Thoracic aorta (tissue), 2 donors: Measurements from ENCODE around the gene MYBPHL. TPM values are rescaled to one million over a fixed set of nuclear protein-coding genes. Genes with fewer than 3 reads are reported as not detected.

Experiments used
- ATAC-seq: fragments of 150-250 bp; one replicate; pipeline ENCODE4 v1.8.0; 2017; ENCODE audit warnings: low read depth; ENCODE audit not compliant: insufficient number of reproducible peaks, low FRiP score
- DNase-seq: peaks from one replicate; pipeline ENCODE4 v3.0.0-alpha.2; 2020; ENCODE audit warnings: low spot score
- H3K27ac ChIP-seq, 2 donors: fragments of 200-600 bp; sonication (generic); 1 replicate in 1 of 2; 2 replicates in 1 of 2; pipeline ENCODE4 v1.5.1; 2016; ENCODE audit warnings: mild to moderate bottlenecking in 2 of 2, moderate library complexity in 2 of 2
- H3K27me3 ChIP-seq: fragments of 200-600 bp; sonication (generic); replicated peaks from 2 replicates; pipeline ENCODE4 v1.6.0; 2016; ENCODE audit warnings: mild to moderate bottlenecking; ENCODE audit not compliant: insufficient read depth
- H3K36me3 ChIP-seq: fragments of 200-600 bp; sonication (generic); one replicate; pipeline ENCODE4 v1.5.1; 2016
- H3K4me1 ChIP-seq, 2 donors: fragments of 200-600 bp; sonication (generic); 1 replicate in 1 of 2; 2 replicates in 1 of 2; pipeline versions ENCODE4 v1.5.1 to v1.6.0; 2016; ENCODE audit warnings: low read depth in 2 of 2, mild to moderate bottlenecking in 1 of 2; ENCODE audit not compliant: control insufficient read depth in 1 of 2
- H3K4me3 ChIP-seq: fragments of 200-600 bp; sonication (generic); 2 replicates; pipeline ENCODE4 v1.5.1; 2016; ENCODE audit warnings: mild to moderate bottlenecking
- H3K9me3 ChIP-seq: fragments of 200-600 bp; sonication (generic); 2 replicates; pipeline ENCODE4 v1.5.1; 2016
- CTCF ChIP-seq: fragments of 200-600 bp; sonication (generic); IDR thresholded peaks from one replicate; pipeline ENCODE4 v1.5.1; 2019; ENCODE audit warnings: antibody characterized with exemption
- total RNA-seq, 2 donors: library from RNA; depleted of rRNA; stranded (reverse); fragments of >200 nt; gene quantifications; one replicate each; pipeline versions ENCODE4 v1.1.0 to v1.2.3, GENCODE V29; 2016

Gene MYBPHL
- total RNA-seq, 2 donors from 2014 or later = 1.1 TPM; not detected in 1

DNA sequence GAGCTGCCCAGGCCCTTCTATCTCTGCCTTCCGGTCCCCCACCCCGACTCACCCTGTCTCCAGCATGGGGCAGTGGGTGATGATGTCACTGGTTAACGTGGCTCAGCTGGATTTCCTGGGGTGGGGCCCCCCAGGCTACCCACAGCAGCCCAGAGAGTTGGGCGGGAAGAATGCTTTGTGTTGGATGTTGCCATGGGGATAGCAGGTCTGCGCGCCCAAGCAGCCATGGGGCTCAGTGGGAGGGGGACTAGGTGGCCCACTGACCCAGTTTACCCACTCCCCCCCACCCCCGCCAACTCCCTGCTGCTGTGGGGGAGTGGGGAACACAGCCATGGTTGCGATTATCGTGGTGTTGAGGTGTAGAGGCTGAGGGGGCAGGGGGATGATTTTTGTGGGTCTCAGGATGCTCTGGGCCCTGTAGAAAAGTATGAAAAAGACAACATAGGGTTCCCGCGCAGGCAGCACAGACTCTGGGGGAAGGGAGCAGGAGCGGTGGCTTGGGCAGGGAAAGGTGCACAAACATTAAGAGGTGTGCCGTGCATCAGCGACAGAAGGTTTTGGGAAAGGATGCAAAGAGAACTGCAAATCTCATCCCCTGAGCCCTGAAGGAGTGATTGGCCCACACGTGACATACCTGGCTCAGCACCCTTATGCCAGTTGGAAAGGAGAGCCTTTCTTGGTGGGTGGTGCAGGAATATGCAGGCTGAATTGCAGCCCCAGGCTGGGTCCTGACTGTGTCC lies 49.0 kb downstream of the MYBPHL start:
- no peaks in the 10 kb centered on the region for H3K36me3 ChIP-seq
- H3K9me3 ChIP-seq = no peaks in the 10 kb centered on the region
- no peaks in the 10 kb centered on the region for H3K27me3 ChIP-seq
- H3K4me3 ChIP-seq = no peak overlapping the region
- TF ChIP-seq CTCF = no peak
- H3K27ac ChIP-seq = no peak overlapping the region
- ATAC-seq (no peak), DNase-seq (no peak)
- H3K4me1 ChIP-seq = peaks cover 5 to 18% of the 10 kb centered on the region in 2 donors

DNA sequence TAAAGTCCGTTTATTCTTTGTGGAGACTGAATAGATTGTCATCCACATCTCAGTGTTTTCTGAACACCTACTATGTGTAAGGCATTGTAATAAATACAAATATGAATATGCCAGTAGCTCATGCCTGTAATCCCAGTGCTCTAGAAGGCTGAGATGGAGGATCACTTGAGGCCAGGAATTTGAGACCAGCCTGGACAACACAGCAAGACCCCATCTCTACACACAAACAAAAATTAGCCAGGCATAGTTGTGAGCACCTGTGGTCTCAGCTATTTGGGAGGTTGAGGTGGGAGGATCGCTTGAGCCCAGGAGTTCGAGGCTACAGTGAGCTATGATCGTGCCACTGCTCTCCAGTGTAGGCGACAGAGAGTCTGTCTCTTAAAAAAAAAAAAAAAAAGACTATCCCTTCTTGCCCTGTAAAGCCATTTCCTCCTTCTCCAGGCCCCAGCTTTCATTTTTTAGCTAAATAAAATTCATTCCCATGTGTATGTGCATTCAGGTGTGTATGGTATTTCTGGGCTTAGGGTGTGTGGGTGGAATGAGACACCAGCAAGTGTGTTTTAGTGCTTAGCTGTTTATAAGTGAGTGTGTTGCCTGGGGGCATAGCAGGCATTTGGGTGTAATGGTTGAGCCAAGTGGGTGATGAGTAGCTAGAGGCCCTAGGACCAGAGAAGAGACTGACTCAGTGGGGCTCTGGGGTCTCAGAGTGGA lies 49.7 kb downstream of the MYBPHL start:
- Histone ChIP-seq H3K4me1 (peaks cover 5 to 18% of the 10 kb centered on the region in 2 donors), H3K4me3 (no peak overlapping the region), H3K27ac (no peak overlapping the region), H3K27me3 (no peaks in the 10 kb centered on the region), H3K9me3 (no peaks in the 10 kb centered on the region), H3K36me3 (no peaks in the 10 kb centered on the region)
- no peak for TF ChIP-seq CTCF
- ATAC-seq (no peak), DNase-seq (no peak)

GRCh38 chr1:109256085-109256484 lies 50.7 kb downstream of the MYBPHL start:
- H3K4me1 ChIP-seq = peaks cover 5 to 18% of the 10 kb centered on the region in 2 donors
- H3K36me3 ChIP-seq = no peaks in the 10 kb centered on the region
- H3K27ac ChIP-seq = no peak overlapping the region
- no peak for ATAC-seq
- no peak for TF ChIP-seq CTCF
- H3K4me3 ChIP-seq = no peak overlapping the region
- no peak for DNase-seq
- H3K9me3 ChIP-seq = no peaks in the 10 kb centered on the region
- H3K27me3 ChIP-seq = no peaks in the 10 kb centered on the region

- Histone ChIP-seq H3K4me3 (no peak overlapping the region), H3K27me3 (no peaks in the 10 kb centered on the region), H3K4me1 (peaks cover 5 to 18% of the 10 kb centered on the region in 2 donors), H3K36me3 (no peaks in the 10 kb centered on the region), H3K9me3 (no peaks in the 10 kb centered on the region), H3K27ac (no peak overlapping the region)
- DNase-seq (no peak), ATAC-seq (no peak)
- TF ChIP-seq CTCF = no peak
These were observed 51.1 kb downstream of the MYBPHL start for GRCh38 chr1:109255678-109256077.

DNA sequence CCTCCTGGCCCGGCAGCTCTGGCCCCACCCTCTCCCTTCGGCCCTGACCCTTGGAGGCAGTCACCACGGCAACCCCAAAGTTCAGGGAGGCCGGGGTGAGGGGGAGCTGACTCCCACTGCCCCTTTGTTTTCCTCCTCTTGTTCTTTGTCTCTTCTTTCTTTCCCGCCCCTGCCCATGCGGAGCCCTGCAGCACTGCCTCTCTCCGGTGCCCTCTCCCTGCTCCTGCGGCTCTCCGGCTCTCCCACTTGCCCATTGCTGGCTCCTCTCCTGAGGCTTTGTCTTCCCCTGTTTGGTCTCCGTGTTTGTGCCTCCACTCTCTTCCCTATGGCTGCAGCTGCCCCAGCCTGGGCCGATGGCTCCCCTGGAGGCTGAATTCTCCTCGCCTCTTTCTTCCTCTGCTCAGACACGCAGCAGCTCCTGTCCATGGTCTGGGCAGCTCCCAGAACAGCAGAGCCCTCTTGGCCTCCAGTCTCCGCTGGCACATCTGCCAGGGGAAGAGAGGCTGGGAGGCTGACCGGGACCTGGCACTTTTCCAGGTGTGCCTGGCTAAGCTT lies 51.6 kb downstream of the MYBPHL start:
- H3K4me3 ChIP-seq = no peak overlapping the region
- H3K4me1 ChIP-seq = peaks cover 5 to 22% of the 10 kb centered on the region in 2 donors
- no peak for TF ChIP-seq CTCF
- H3K9me3 ChIP-seq = no peaks in the 10 kb centered on the region
- DNase-seq (no peak), ATAC-seq (no peak)
- no peaks in the 10 kb centered on the region for H3K27me3 ChIP-seq
- H3K27ac ChIP-seq = no peak overlapping the region
- no peaks in the 10 kb centered on the region for H3K36me3 ChIP-seq
